ENCODE results near the gene TERT.

TERT gene

GRCh38 chr5:1265026-1265425 is 29.8 kb downstream of the TERT start:
- no peak for DNase-seq (ENCODE audit: low read depth in 1 of 2, low spot score in 1 of 2)

- DNase-seq (ENCODE audit: low read depth in 1 of 2, low spot score in 1 of 2), result no peak
Measured at GRCh38 chr5:1264211-1264610, 30.7 kb downstream of the TERT start.

- DNase-seq (ENCODE audit: low read depth in 1 of 2, low spot score in 1 of 2), result no peak
Measured at GRCh38 chr5:1262381-1262780, 32.5 kb downstream of the TERT start.

- no peak for DNase-seq (ENCODE audit: low read depth in 1 of 2, low spot score in 1 of 2)
Measured at GRCh38 chr5:1261643-1262042, 33.2 kb downstream of the TERT start.

- DNase-seq (ENCODE audit: low read depth in 1 of 2, low spot score in 1 of 2), result no peak
Measured at GRCh38 chr5:1259806-1260480, 34.9 kb downstream of the TERT start.

- no peak for DNase-seq (ENCODE audit: low read depth in 1 of 2, low spot score in 1 of 2)
Measured at GRCh38 chr5:1257841-1258240, 37.0 kb downstream of the TERT start.

- DNase-seq (ENCODE audit: low read depth in 1 of 2, low spot score in 1 of 2), result no peak
Measured at GRCh38 chr5:1257363-1257762, 37.5 kb downstream of the TERT start.

- no peak for DNase-seq (ENCODE audit: low read depth in 1 of 2, low spot score in 1 of 2)
Measured at GRCh38 chr5:1256776-1257175, 38.1 kb downstream of the TERT start.

GRCh38 chr5:1255081-1255561 is 39.7 kb downstream of the TERT start:
- DNase-seq (ENCODE audit: low read depth in 1 of 2, low spot score in 1 of 2), result peak in 1 of 2 donors; percentile 16

- no peak for DNase-seq (ENCODE audit: low read depth in 1 of 2, low spot score in 1 of 2)
Measured at GRCh38 chr5:1254196-1254595, 40.7 kb downstream of the TERT start.

- DNase-seq (ENCODE audit: low read depth in 1 of 2, low spot score in 1 of 2), result no peak
Measured at GRCh38 chr5:1253456-1254105, 41.3 kb downstream of the TERT start.

GRCh38 chr5:1252681-1253080 is 42.2 kb downstream of the TERT start:
- no peak for DNase-seq (ENCODE audit: low read depth in 1 of 2, low spot score in 1 of 2)

- DNase-seq (ENCODE audit: low read depth in 1 of 2, low spot score in 1 of 2), result no peak
Measured at GRCh38 chr5:1251678-1252580, 42.9 kb downstream of the TERT start.

GRCh38 chr5:1249366-1250280 is 45.2 kb downstream of the TERT start:
- DNase-seq (ENCODE audit: low read depth in 1 of 2, low spot score in 1 of 2), result no peak

- no peak for DNase-seq (ENCODE audit: low read depth in 1 of 2, low spot score in 1 of 2)
Measured at GRCh38 chr5:1247811-1248210, 47.1 kb downstream of the TERT start.

GRCh38 chr5:1246711-1247431 is 48.0 kb downstream of the TERT start:
- no peak for DNase-seq (ENCODE audit: low read depth in 1 of 2, low spot score in 1 of 2)

- no peak for DNase-seq (ENCODE audit: low read depth in 1 of 2, low spot score in 1 of 2)
Measured at GRCh38 chr5:1245905-1246576, 48.8 kb downstream of the TERT start.

- no peak for DNase-seq (ENCODE audit: low read depth in 1 of 2, low spot score in 1 of 2)
Measured at GRCh38 chr5:1244976-1245375, 49.9 kb downstream of the TERT start.

- DNase-seq (ENCODE audit: low read depth in 1 of 2, low spot score in 1 of 2), result no peak
Measured at GRCh38 chr5:1244255-1244654, 50.6 kb downstream of the TERT start.

Measured in stimulated activated CD4-positive, alpha-beta T cell treated with anti-CD3 and anti-CD28 coated beads, Interleukin-15, amount 100 ng/mL, for 1 hour (primary cell).